ENCODE results near the gene TRIM63. TPM values are rescaled to one million over a fixed set of nuclear protein-coding genes. Genes with fewer than 3 reads are reported as not detected.

TRIM63 gene
- polyA plus RNA-seq, 1 experiment = not detected

- Histone ChIP-seq H3K27ac (ENCODE audit: low read depth, low read length) (no peak overlapping the region), H3K4me3 (ENCODE audit: low read depth, low read length) (no peak overlapping the region), H3K27me3 (ENCODE audit: control insufficient read depth, insufficient read depth, low read length) (peaks cover 58% of the 10 kb centered on the region), H3K9me3 (ENCODE audit: control insufficient read depth, insufficient read depth, low read length) (no peaks in the 10 kb centered on the region)
- DNase-seq (ENCODE audit: low read depth, low spot score) = no peak
- CTCF ChIA-PET = interaction anchor here (0.7 kb wide), 1 partner anchor 12 kb away, joined by 3 read pairs; the partner anchor contains the start of gene SLC30A2
- no peak for TF ChIP-seq CTCF (IDR thresholded peaks at IDR 0.05; ENCODE audit: low read depth, low read length)
- POLR2A ChIA-PET = no interaction called here
Observed at GRCh38 chr1:26058052-26058595, 9.3 kb downstream of the TRIM63 start.

GRCh38 chr1:26057189-26057588 is 10.2 kb downstream of the TRIM63 start:
- no peak overlapping the region for H3K27ac ChIP-seq (ENCODE audit: low read depth, low read length)
- CTCF ChIA-PET = no interaction called here
- no peak for TF ChIP-seq CTCF (IDR thresholded peaks at IDR 0.05; ENCODE audit: low read depth, low read length)
- H3K27me3 ChIP-seq (ENCODE audit: control insufficient read depth, insufficient read depth, low read length) = peaks cover 62% of the 10 kb centered on the region
- H3K9me3 ChIP-seq (ENCODE audit: control insufficient read depth, insufficient read depth, low read length) = no peaks in the 10 kb centered on the region
- POLR2A ChIA-PET = no interaction called here
- no peak for DNase-seq (ENCODE audit: low read depth, low spot score)
- no peak overlapping the region for H3K4me3 ChIP-seq (ENCODE audit: low read depth, low read length)

GRCh38 chr1:26055041-26055440 is 12.4 kb downstream of the TRIM63 start:
- TF ChIP-seq CTCF (IDR thresholded peaks at IDR 0.05; ENCODE audit: low read depth, low read length) = no peak
- ChIA-PET CTCF (no interaction called here), POLR2A (interaction anchor here (0.7 kb wide), 1 partner anchor 10 kb away, joined by 4 read pairs; no protein-coding TSS in a partner anchor)
- DNase-seq (ENCODE audit: low read depth, low spot score) = no peak
- Histone ChIP-seq H3K9me3 (ENCODE audit: control insufficient read depth, insufficient read depth, low read length) (no peaks in the 10 kb centered on the region), H3K27me3 (ENCODE audit: control insufficient read depth, insufficient read depth, low read length) (peaks cover 68% of the 10 kb centered on the region), H3K27ac (ENCODE audit: low read depth, low read length) (no peak overlapping the region), H3K4me3 (ENCODE audit: low read depth, low read length) (no peak overlapping the region)

- no peak for TF ChIP-seq CTCF (IDR thresholded peaks at IDR 0.05; ENCODE audit: low read depth, low read length)
Observed at GRCh38 chr1:26053718-26054560, 13.5 kb downstream of the TRIM63 start.

GRCh38 chr1:26050248-26050640 is 17.2 kb downstream of the TRIM63 start:
- DNase-seq (ENCODE audit: low read depth, low spot score) = no peak
- no peak for TF ChIP-seq CTCF (IDR thresholded peaks at IDR 0.05; ENCODE audit: low read depth, low read length)
- CTCF ChIA-PET = no interaction called here
- POLR2A ChIA-PET = interaction anchor here (0.7 kb wide), 1 partner anchor 28 kb away, joined by 4 read pairs; no protein-coding TSS in a partner anchor
- H3K27me3 ChIP-seq (ENCODE audit: control insufficient read depth, insufficient read depth, low read length) = peaks cover 79% of the 10 kb centered on the region
- H3K27ac ChIP-seq (ENCODE audit: low read depth, low read length) = no peak overlapping the region
- no peaks in the 10 kb centered on the region for H3K9me3 ChIP-seq (ENCODE audit: control insufficient read depth, insufficient read depth, low read length)
- H3K4me3 ChIP-seq (ENCODE audit: low read depth, low read length) = no peak overlapping the region

More at GRCh38 chr1:26053718-26054560, 13.5 kb downstream of the TRIM63 start:
- CTCF ChIA-PET = interaction anchor here (0.5 kb wide), 1 partner anchor 805 kb away, joined by 3 read pairs; no protein-coding TSS in a partner anchor
- no peak for DNase-seq (ENCODE audit: low read depth, low spot score)
- no peak overlapping the region for H3K27ac ChIP-seq (ENCODE audit: low read depth, low read length)
- no peaks in the 10 kb centered on the region for H3K9me3 ChIP-seq (ENCODE audit: control insufficient read depth, insufficient read depth, low read length)
- H3K4me3 ChIP-seq (ENCODE audit: low read depth, low read length) = no peak overlapping the region
- H3K27me3 ChIP-seq (ENCODE audit: control insufficient read depth, insufficient read depth, low read length) = peaks cover 69% of the 10 kb centered on the region
- POLR2A ChIA-PET = interaction anchor here (0.6 to 0.7 kb wide), 2 partner anchors 9 to 20 kb away, joined by 3 to 4 read pairs; no protein-coding TSS in a partner anchor
